HUES48 (cell line): ENCODE measurements around the gene NHS.

ENCODE experiments used
- H3K27ac ChIP-seq: one replicate; pipeline ENCODE4 v1.7.0; 2013; ENCODE audit warnings: low read depth, low read length, inconsistent platforms
- H3K27me3 ChIP-seq: 2 replicates; pipeline ENCODE4 v1.6.1; 2013; ENCODE audit warnings: mild to moderate bottlenecking, low read length; ENCODE audit not compliant: control insufficient read depth, insufficient read depth
- H3K36me3 ChIP-seq: 2 replicates; pipeline ENCODE4 v1.6.1; 2013; ENCODE audit warnings: low read length; ENCODE audit not compliant: control insufficient read depth, insufficient read depth
- H3K4me1 ChIP-seq: 2 replicates; pipeline ENCODE4 v1.6.1; 2013; ENCODE audit warnings: mild to moderate bottlenecking, low read length; ENCODE audit not compliant: control insufficient read depth, insufficient read depth
- H3K4me3 ChIP-seq: 2 replicates; pipeline ENCODE4 v1.5.1; 2013; ENCODE audit warnings: mild to moderate bottlenecking, low read depth, low read length
- H3K9ac ChIP-seq: 2 replicates; pipeline ENCODE4 v1.6.1; 2013; ENCODE audit warnings: mild to moderate bottlenecking, low read depth, low read length, moderate library complexity
- H3K9me3 ChIP-seq: 2 replicates; pipeline ENCODE4 v1.6.1; 2013; ENCODE audit warnings: low read length; ENCODE audit not compliant: control insufficient read depth, insufficient read depth

Gene NHS

DNA sequence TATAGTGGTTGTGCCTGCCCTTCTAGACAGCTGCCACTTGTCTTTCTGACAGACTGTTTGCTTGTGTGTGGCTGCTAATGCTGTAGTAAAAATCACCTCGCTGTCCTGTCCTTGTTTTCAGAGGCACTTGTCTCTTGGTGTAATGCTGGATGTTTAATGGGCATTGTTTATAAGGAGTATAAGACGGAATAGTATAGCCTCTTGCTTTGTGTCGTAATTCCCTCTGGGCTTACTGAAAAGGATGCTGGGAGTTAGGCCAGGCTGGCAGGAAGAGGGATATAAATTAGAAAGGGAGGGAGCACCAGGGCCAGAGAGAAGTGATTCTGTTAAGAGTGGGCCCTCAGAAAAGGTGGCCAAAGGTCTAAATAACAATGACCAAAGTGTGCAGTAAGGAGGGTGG is 29.0 kb downstream of the NHS start:
- Histone ChIP-seq H3K9me3 (no peaks in the 10 kb centered on the region), H3K9ac (no peak overlapping the region), H3K36me3 (no peaks in the 10 kb centered on the region), H3K27ac (no peak overlapping the region), H3K4me1 (peaks cover 9% of the 10 kb centered on the region), H3K27me3 (peaks cover 26% of the 10 kb centered on the region; the same call in 1 of the 2 replicates), H3K4me3 (no peak overlapping the region)

DNA sequence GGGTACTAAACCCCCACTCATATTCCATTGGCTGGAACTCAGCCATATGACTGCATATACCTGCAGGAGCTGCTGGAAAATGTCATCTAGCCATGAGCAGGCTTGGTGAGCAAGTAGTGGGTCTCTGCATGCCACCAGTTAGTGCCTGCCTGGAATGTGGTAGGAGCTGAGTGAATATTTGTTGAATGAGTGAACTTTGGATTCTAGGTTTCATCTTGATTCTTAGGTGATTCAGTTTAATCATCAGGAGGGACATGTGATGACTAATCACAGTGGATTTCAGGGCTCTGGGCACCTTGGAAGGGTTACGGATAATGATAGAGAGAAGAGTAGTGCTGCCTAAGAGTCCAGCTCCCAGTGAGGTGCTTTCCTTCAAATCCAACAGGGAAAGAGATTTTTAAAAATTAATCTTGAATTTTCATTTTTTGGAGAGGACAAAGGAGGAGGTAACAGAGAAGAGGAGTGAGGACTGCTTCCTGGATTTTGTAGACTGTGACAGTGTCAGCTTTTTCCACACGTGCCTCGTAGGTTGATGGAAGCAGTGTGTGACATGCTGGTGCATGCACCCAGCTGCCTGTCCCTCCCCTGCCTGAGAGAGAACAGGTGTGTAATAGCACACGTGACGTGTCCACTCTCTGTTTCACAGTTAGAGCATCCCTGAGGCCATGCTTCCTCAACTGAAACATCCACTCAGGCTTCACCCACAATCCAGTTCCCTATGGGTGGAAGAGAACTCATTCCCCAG is 30.4 kb downstream of the NHS start:
- peaks cover 22% of the 10 kb centered on the region for H3K4me1 ChIP-seq
- no peaks in the 10 kb centered on the region for H3K9me3 ChIP-seq
- no peak overlapping the region for H3K27ac ChIP-seq
- H3K36me3 ChIP-seq, result no peaks in the 10 kb centered on the region
- H3K9ac ChIP-seq, result no peak overlapping the region
- H3K27me3 ChIP-seq, result peaks cover 26% of the 10 kb centered on the region; the same call in 1 of the 2 replicates
- no peak overlapping the region for H3K4me3 ChIP-seq

DNA sequence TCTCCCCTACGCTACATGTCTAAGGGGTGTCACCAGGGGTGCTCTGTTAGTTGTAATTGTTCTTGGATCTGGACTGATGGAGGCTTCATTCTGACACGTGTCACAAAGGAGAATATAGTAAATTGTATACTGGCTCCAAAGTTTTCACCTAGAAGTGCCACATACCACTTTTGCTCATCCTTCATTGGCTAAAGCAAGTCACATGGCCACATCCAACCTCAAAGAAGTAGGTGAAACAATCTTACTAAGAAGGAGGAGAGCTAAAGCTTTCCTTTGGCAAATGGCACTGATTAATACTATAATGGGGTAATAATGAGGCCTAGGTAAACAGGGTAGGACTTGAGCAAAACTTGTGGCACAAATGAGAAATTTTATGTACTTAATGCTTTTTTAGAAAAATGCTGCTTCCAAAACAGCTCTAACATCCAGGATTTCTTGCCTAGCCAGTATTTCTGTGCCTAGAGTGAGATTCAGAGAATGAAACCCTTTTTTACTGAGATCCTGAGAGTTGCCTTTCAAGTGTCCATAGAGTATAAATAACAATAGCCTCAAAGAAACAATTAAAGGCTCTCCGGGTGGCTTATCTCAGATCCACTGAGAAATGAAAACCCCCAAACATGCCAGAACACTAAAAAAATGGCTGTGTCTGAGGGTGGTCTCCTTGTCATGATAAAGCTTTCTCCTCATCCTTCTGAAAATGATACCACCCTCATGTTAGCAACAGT is 34.7 kb downstream of the NHS start:
- Histone ChIP-seq H3K27ac (peak overlapping the region; percentile 87), H3K36me3 (no peaks in the 10 kb centered on the region), H3K27me3 (peaks cover 36% of the 10 kb centered on the region), H3K4me1 (peaks cover 47% of the 10 kb centered on the region), H3K9me3 (no peaks in the 10 kb centered on the region), H3K4me3 (peak overlapping the region; percentile 43), H3K9ac (no peak overlapping the region)

DNA sequence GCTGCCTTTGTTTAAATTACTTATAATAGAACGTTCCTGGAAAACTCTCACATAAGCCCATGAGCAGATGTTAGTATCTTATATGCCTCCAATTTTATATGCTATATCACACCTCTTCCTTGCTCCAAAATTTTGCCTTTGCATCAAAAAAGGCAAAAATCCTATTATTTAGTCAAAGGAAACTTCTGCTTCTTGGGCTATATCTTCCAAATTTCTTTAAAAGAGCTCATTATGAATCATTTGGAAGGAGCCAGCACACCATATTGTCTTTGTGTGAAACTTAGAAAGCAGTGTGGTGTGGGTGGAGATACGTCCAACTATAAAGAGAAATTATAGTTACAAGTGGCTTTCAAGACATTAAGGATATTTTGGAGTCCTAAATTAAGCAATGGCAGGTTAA is 35.7 kb downstream of the NHS start:
- no peaks in the 10 kb centered on the region for H3K9me3 ChIP-seq
- H3K4me1 ChIP-seq, result peaks cover 56% of the 10 kb centered on the region
- H3K4me3 ChIP-seq, result peak overlapping the region; percentile 43; the same call in 1 of the 2 replicates
- H3K27me3 ChIP-seq, result peaks cover 33% of the 10 kb centered on the region
- H3K36me3 ChIP-seq, result no peaks in the 10 kb centered on the region
- no peak overlapping the region for H3K9ac ChIP-seq
- H3K27ac ChIP-seq, result no peak overlapping the region

DNA sequence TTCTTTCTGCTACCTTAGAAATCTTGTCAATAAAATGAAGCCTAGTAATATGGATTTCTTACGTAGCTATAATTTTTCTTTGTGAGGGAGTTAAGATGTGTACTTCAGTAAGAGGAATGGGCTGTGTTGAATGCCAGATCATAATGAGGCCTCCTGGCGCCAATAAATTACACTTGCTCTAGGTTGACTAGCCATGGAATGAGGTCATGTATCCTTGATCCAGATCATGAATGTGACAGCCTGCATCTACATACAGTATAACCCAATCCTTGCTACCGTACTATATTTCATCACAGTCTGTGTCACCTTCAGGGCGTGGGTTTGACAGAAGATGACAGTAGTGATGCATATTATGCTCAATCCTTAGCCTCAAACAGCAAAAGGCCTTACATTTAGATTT is 36.2 kb downstream of the NHS start:
- Histone ChIP-seq H3K27ac (no peak overlapping the region), H3K27me3 (peaks cover 28% of the 10 kb centered on the region), H3K4me3 (no peak overlapping the region), H3K9me3 (no peaks in the 10 kb centered on the region), H3K36me3 (no peaks in the 10 kb centered on the region), H3K9ac (no peak overlapping the region), H3K4me1 (peaks cover 61% of the 10 kb centered on the region)

DNA sequence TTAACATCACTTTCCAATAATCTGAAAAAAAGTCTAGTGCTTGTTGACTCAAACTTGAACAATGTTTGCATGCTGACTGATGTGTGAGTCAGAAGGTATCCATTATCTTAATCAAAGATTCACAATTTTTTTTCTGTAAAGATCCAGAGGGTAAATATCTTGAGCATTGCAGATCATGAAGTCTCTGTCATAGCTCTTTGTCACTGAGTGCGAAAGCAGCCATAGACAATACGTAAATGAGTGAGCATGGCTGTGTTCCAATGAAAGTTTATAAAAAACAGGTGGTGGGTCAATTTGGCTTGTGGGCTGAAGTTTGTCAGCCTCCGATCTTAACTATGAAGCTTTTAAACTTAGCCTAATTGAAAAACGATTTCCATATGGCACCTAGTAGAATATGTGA is 37.7 kb downstream of the NHS start:
- Histone ChIP-seq H3K27ac (no peak overlapping the region), H3K27me3 (peaks cover 15% of the 10 kb centered on the region), H3K36me3 (no peaks in the 10 kb centered on the region), H3K4me1 (peaks cover 74% of the 10 kb centered on the region), H3K9ac (no peak overlapping the region), H3K4me3 (no peak overlapping the region), H3K9me3 (no peaks in the 10 kb centered on the region)

DNA sequence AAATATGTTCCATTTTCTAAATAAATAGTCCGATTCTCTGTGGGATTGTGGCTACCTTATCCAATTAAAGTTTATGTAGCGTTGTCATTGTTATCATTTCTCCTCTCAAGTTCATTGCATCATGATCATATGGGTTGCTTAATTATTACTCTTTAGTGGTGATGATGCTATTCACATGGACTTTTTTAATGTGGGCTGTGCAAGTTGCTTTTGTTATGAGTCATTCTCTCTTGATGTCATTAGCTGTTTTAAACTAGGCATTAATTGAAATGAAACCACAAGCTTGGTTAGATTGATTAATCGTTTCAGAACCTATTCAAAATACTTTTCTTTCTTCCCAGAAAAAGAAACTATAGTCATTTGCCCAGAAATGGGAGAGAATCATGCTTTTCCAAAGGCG is 38.2 kb downstream of the NHS start:
- H3K36me3 ChIP-seq, result no peaks in the 10 kb centered on the region
- no peaks in the 10 kb centered on the region for H3K9me3 ChIP-seq
- H3K27ac ChIP-seq, result no peak overlapping the region
- peaks cover 12% of the 10 kb centered on the region for H3K27me3 ChIP-seq
- H3K4me1 ChIP-seq, result peaks cover 72% of the 10 kb centered on the region
- no peak overlapping the region for H3K4me3 ChIP-seq
- H3K9ac ChIP-seq, result no peak overlapping the region

DNA sequence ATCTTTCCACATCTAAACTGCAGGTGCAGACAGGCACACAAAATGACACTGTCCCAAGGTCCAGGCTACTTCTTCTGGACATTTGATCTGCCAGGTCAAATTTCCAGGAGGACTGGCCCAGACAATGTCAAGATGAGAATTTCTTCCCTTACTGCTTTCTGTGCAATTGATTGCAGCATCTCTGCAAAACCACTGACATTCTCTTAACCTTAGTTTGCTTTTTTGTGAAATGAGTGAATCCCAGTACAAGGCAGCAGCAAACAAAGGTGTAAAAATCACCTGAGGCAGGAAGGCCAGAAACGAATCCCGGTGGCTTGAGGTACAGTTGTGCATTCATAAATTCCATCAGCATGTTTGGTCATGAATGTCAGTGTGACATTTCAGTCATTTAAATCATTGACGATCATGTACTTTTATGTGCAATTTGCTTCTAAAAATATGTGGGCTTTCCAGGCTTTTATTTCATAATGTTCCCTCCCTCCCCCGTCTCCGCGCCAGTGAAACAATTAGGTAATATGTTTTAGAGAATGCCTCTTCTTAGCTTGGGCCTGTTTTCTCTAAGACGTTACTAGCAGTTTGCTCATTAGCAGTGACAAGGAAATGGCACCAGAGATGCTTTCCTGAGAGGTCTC is 39.1 kb downstream of the NHS start:
- Histone ChIP-seq H3K9ac (no peak overlapping the region), H3K4me3 (no peak overlapping the region), H3K27me3 (peaks cover 12% of the 10 kb centered on the region), H3K36me3 (no peaks in the 10 kb centered on the region), H3K9me3 (no peaks in the 10 kb centered on the region), H3K4me1 (peaks cover 63% of the 10 kb centered on the region), H3K27ac (peak overlapping the region; percentile 73)

DNA sequence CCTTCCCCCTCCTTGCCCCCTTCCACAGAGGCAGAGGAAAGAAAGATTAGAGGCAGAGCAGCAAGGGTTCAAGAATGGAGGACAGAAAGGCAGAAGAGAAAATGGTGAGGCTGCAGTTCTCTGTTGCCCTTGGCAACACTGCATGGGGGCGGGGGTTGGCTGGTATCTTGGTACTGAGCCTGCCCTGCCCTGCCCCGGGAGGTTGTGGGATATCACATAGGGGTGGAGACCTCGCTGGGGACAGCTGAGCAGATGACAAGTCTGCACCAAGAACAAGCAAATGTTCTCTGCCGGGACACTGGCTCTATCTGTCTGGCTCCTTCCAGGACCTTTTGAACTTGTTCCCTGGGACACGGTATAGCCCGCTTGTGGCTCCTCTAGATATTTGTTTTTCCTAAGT is 39.8 kb downstream of the NHS start:
- H3K4me3 ChIP-seq, result peak overlapping the region; percentile 23; the same call in 1 of the 2 replicates
- peaks cover 56% of the 10 kb centered on the region for H3K4me1 ChIP-seq
- H3K36me3 ChIP-seq, result no peaks in the 10 kb centered on the region
- H3K9me3 ChIP-seq, result no peaks in the 10 kb centered on the region
- peaks cover 12% of the 10 kb centered on the region for H3K27me3 ChIP-seq
- no peak overlapping the region for H3K9ac ChIP-seq
- H3K27ac ChIP-seq, result peak overlapping the region; percentile 73

DNA sequence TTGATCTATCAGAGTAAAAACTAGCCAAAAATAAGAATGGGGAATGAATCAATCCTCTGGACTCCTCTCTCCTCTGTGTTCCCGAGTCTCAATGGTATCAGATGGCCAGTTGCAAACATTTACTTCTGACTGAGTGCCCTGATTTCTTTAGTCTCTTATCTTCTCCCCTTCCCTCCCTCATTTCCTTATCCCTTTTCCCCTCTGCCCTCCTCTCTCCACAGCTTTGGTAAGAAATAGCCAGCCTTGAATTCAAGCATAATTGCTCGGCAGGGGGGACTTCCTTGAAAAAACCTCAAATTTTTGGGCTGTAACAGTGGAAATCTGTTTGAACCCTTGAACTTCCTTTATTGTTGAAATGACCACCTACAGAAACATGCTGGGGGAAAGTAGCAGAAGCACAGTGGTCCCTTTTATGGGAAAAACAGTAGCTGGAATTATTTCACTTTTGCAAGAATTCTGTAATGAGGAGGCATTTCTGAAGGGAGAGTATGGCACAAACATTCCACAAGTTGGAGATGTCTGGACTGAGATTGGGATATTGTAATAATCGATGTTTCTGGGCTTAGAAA is 40.3 kb downstream of the NHS start:
- H3K27me3 ChIP-seq, result peaks cover 12% of the 10 kb centered on the region
- H3K4me3 ChIP-seq, result peak overlapping the region; percentile 23; the same call in 1 of the 2 replicates
- peak overlapping the region; percentile 73 for H3K27ac ChIP-seq
- H3K4me1 ChIP-seq, result peaks cover 52% of the 10 kb centered on the region
- no peaks in the 10 kb centered on the region for H3K9me3 ChIP-seq
- no peaks in the 10 kb centered on the region for H3K36me3 ChIP-seq
- no peak overlapping the region for H3K9ac ChIP-seq
